Mesothelial cell of epicardium (in vitro differentiated cells): ENCODE measurements around the gene UMPS. TPM values are rescaled to one million over a fixed set of nuclear protein-coding genes. Genes with fewer than 3 reads are reported as not detected.

Experiments
- DNase-seq, 2 experiments: peaks; one replicate each; pipeline ENCODE4 v3.0.0; 2021; ENCODE audit warnings: low spot score in 2 of 2; ENCODE audit not compliant: unreplicated experiment in 2 of 2
- H3K27ac Mint-ChIP-seq: 2 replicates; pipeline ENCODE4 v1.8.0; 2021; ENCODE audit warnings: mixed read lengths
- H3K27me3 Mint-ChIP-seq: 2 replicates; pipeline ENCODE4 v1.8.0; 2021; ENCODE audit warnings: low read depth, mixed read lengths
- H3K36me3 Mint-ChIP-seq: 2 replicates; pipeline ENCODE4 v1.8.0; 2021; ENCODE audit warnings: mixed read lengths
- H3K4me1 Mint-ChIP-seq: 2 replicates; pipeline ENCODE4 v1.8.0; 2021; ENCODE audit warnings: mixed read lengths
- H3K4me3 Mint-ChIP-seq: 2 replicates; pipeline ENCODE4 v1.8.0; 2021; ENCODE audit warnings: mild to moderate bottlenecking, moderate library complexity, mixed read lengths
- H3K9me3 Mint-ChIP-seq: 2 replicates; pipeline ENCODE4 v1.8.0; 2021; ENCODE audit warnings: mixed read lengths
- microRNA-seq: library from miRNA; unstranded; fragments of <30 nt; microRNA quantifications from one replicate; pipeline ENCODE4 v1.2.0, GENCODE V29; 2021; ENCODE audit warnings: inconsistent platforms, mixed read lengths
- total RNA-seq: library from RNA; stranded (reverse); gene quantifications from 3 replicates; pipeline ENCODE4 v1.2.1, GENCODE V29; 2021
- TF ChIP-seq, protein P1 (sequence below): fragments of 200-600 bp; sonication (generic); IDR thresholded peaks from one replicate; pipeline ENCODE4 v1.5.0; 2021; ENCODE audit warnings: antibody characterized with exemption; ENCODE audit not compliant: unreplicated experiment

UMPS gene
- total RNA-seq, 1 donor from 2014 or later, result 37.3 TPM

- DNase-seq, result no peak
- Mint-ChIP-seq H3K4me1 (peaks cover 23% of the 10 kb centered on the region), H3K27me3 (no peaks in the 10 kb centered on the region), H3K9me3 (no peaks in the 10 kb centered on the region), H3K27ac (no peak overlapping the region), H3K4me3 (no peak overlapping the region), H3K36me3 (peaks cover 7% of the 10 kb centered on the region)
- TF ChIP-seq, protein P1, sequence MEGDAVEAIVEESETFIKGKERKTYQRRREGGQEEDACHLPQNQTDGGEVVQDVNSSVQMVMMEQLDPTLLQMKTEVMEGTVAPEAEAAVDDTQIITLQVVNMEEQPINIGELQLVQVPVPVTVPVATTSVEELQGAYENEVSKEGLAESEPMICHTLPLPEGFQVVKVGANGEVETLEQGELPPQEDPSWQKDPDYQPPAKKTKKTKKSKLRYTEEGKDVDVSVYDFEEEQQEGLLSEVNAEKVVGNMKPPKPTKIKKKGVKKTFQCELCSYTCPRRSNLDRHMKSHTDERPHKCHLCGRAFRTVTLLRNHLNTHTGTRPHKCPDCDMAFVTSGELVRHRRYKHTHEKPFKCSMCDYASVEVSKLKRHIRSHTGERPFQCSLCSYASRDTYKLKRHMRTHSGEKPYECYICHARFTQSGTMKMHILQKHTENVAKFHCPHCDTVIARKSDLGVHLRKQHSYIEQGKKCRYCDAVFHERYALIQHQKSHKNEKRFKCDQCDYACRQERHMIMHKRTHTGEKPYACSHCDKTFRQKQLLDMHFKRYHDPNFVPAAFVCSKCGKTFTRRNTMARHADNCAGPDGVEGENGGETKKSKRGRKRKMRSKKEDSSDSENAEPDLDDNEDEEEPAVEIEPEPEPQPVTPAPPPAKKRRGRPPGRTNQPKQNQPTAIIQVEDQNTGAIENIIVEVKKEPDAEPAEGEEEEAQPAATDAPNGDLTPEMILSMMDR, result no peak
These were observed 67.2 kb downstream of the UMPS start for GRCh38 chr3:124797426-124797945.

Small RNA genes within 50 kb of the gene (microRNA-seq; reads per million reads assigned to microRNA genes)
- not detected for gene MIR544B

Other genes with a start within 250 kb of the UMPS start
- 63.3 to 71.4 TPM (median 64.7 TPM) in 3 replicates for gene ITGB5, start 156.9 kb downstream of the UMPS start, total RNA-seq
- gene MUC13, start 204.3 kb downstream of the UMPS start, total RNA-seq, result 0.16 TPM in 1 of 3 replicates, not detected in the others